Measurements from ENCODE around the gene DNAAF8. TPM values are rescaled to one million over a fixed set of nuclear protein-coding genes. Genes with fewer than 3 reads are reported as not detected.

The DNAAF8 gene
- total and polyA plus RNA-seq, 2 of the 4 experiments (the other 2 are of a cell fraction) = 0.54 to 1.7 TPM

- CTCF ChIA-PET = interaction anchor here (0.5 kb wide), 1 partner anchor 15 kb away, joined by 3 read pairs; no protein-coding TSS in a partner anchor
- BruUV-seq (replicated peaks) = no TSS peak
Observed at GRCh38 chr16:4796982-4797804, 62.9 kb downstream of the DNAAF8 start.

More at GRCh38 chr16:4796982-4797804, 62.9 kb downstream of the DNAAF8 start:
- Histone ChIP-seq H3K18ac (ENCODE audit: low read depth, low read length) (no peak overlapping the region), H3K27me3 (ENCODE audit: control insufficient read depth, insufficient read depth, low read length) (no peaks in the 10 kb centered on the region), H3K9me1 (ENCODE audit: insufficient read depth, low read length) (no peaks in the 10 kb centered on the region), H3K14ac (replicated peaks; ENCODE audit: low read depth, low read length) (no peak overlapping the region), H3K4me1 (ENCODE audit: control insufficient read depth, insufficient read depth, low read length) (peaks cover 5% of the 10 kb centered on the region; the same call in 1 of the 2 replicates), H4K20me1 (ENCODE audit: insufficient read depth, low read length) (no peaks in the 10 kb centered on the region), H2BK120ac (ENCODE audit: low read depth, low read length) (no peak overlapping the region), H2BK15ac (ENCODE audit: low read depth, low read length) (no peak overlapping the region), H3K4me3 (ENCODE audit: insufficient read depth, low read depth, low read length) (no peak overlapping the region), H3K4ac (ENCODE audit: low read depth, low read length) (no peak overlapping the region), H4K8ac (ENCODE audit: low read depth in 2 of 2, low read length in 2 of 2) (no peak overlapping the region), H4K91ac (ENCODE audit: insufficient read depth, low read depth, low read length) (no peak overlapping the region), H3K79me1 (ENCODE audit: low read depth in 1 of 2, low read length in 2 of 2) (0 out of 4 replicates have a peak, but pooled peaks cover 0 to 7% of the 10 kb centered on the region in 2 experiments), H2BK5ac (ENCODE audit: low read depth, low read length, poor library complexity, severe bottlenecking) (no peak overlapping the region), H3K9me3 (ENCODE audit: control insufficient read depth, insufficient read depth, low read length) (no peaks in the 10 kb centered on the region), H3K27ac (ENCODE audit: insufficient read depth, low read length) (no peak overlapping the region), H3K36me3 (ENCODE audit: control insufficient read depth, insufficient read depth, low read length) (peaks cover 2% of the 10 kb centered on the region; the same call in 1 of the 2 replicates), H2AK5ac (ENCODE audit: low read depth, low read length) (no peak overlapping the region), H3K4me2 (ENCODE audit: low read depth, low read length) (no peak overlapping the region), H2BK20ac (ENCODE audit: low read depth, low read length) (no peak overlapping the region), H3K9ac (ENCODE audit: low read depth, low read length) (no peak overlapping the region), H4K5ac (ENCODE audit: low read depth, low read length) (no peak overlapping the region), H3K23ac (ENCODE audit: low read depth, low read length) (no peak overlapping the region), H2AFZ (replicated peaks; ENCODE audit: low read length, poor library complexity) (no peak overlapping the region), H3K56ac (ENCODE audit: extremely low read depth, insufficient read depth, low read length) (no peak overlapping the region), H2AK9ac (replicated peaks; ENCODE audit: low read depth, low read length, poor library complexity) (no peak overlapping the region)
- TF ChIP-seq CEBPB (IDR thresholded peaks at IDR 0.05; ENCODE audit: low read depth, low read length) (no peak), FOS (IDR thresholded peaks at IDR 0.05; ENCODE audit: low read depth, low read length) (no peak), SMC3 (IDR thresholded peaks at IDR 0.05; ENCODE audit: low read depth, low read length) (no peak)
- DNase-seq (no peak), ATAC-seq (ENCODE audit: low read depth) (no peak)
- dilution Hi-C loops (cut with HindIII; ENCODE audit: low sequenced_read_pairs, unreplicated experiment) (no loop called here), in situ Hi-C loops (cut with MboI; ENCODE audit: low sequenced_read_pairs) (no loop called here), intact Hi-C loops (cut with micrococcal nuclease) (no loop called here)
- POLR2A ChIA-PET (ENCODE audit: unreplicated experiment) = no interaction called here
- WGBS, 2 experiments (ENCODE audit: extremely low coverage in 2 of 2, insufficient read length in 1 of 2) = 50% methylated on average over 1 of the region's 21 CpGs; no CpG with 5 or more reads in 1 of the 2 experiments

Data from IMR-90 (cell line).